ENCODE data around the gene BRINP1. TPM values are rescaled to one million over a fixed set of nuclear protein-coding genes. Genes with fewer than 3 reads are reported as not detected.

Gene BRINP1
- total RNA-seq, 1 donor from 2014 or later = 0.07 TPM

DNA sequence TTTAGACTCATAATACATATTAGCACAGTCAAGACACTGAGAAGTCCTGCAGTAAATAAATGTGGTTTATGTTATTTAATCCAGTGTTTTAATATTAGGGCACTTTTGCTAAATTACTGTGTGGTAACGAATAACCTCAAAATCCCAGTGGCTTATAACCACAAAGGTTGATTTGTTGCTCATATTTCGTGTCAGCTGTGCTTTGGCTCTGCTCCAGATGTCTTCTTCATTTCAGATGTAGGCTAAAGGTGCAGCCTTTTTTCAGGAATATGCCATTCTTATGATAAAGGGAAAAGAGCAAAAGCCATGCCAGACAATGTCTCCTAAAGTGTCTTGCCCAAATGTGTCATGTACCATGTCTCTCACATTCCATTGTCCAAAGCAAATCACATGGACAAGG lies 144.8 kb downstream of the BRINP1 start:
- Mint-ChIP-seq H3K4me3 (ENCODE audit: unreplicated experiment) (no peak overlapping the region), H3K27me3 (ENCODE audit: low read depth) (no peaks in the 10 kb centered on the region), H3K36me3 (ENCODE audit: low read depth) (no peaks in the 10 kb centered on the region), H3K9me3 (ENCODE audit: low read depth) (peaks cover 4% of the 10 kb centered on the region), H3K4me1 (ENCODE audit: low read depth) (no peaks in the 10 kb centered on the region), H3K27ac (ENCODE audit: unreplicated experiment) (no peak overlapping the region)
- TF ChIP-seq, protein P1, sequence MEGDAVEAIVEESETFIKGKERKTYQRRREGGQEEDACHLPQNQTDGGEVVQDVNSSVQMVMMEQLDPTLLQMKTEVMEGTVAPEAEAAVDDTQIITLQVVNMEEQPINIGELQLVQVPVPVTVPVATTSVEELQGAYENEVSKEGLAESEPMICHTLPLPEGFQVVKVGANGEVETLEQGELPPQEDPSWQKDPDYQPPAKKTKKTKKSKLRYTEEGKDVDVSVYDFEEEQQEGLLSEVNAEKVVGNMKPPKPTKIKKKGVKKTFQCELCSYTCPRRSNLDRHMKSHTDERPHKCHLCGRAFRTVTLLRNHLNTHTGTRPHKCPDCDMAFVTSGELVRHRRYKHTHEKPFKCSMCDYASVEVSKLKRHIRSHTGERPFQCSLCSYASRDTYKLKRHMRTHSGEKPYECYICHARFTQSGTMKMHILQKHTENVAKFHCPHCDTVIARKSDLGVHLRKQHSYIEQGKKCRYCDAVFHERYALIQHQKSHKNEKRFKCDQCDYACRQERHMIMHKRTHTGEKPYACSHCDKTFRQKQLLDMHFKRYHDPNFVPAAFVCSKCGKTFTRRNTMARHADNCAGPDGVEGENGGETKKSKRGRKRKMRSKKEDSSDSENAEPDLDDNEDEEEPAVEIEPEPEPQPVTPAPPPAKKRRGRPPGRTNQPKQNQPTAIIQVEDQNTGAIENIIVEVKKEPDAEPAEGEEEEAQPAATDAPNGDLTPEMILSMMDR (IDR thresholded peaks at IDR 0.05) = no peak
- DNase-seq (ENCODE audit: low spot score) = no peak

DNA sequence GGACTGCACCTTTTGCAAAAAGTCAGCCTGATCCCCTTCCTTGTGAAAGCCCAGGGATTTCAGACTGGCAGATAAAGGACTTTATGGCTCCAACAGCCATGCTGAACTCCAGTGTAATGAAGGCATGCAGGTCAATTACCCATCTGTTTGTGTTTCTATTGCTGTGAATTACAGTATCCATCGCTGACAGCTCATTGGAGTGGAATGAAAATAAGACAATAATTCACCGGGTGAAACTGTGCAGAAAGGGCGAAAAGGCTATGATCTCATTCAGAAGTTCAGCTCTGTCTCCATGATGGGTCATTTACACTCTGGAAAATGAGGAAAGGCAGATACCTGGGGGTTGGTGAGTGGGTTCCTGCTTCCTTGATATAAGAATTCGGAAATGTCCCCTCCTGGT lies 148.0 kb downstream of the BRINP1 start:
- Mint-ChIP-seq H3K27ac (ENCODE audit: unreplicated experiment) (no peak overlapping the region), H3K4me3 (ENCODE audit: unreplicated experiment) (no peak overlapping the region), H3K4me1 (ENCODE audit: low read depth) (no peaks in the 10 kb centered on the region), H3K9me3 (ENCODE audit: low read depth) (peaks cover 6% of the 10 kb centered on the region), H3K27me3 (ENCODE audit: low read depth) (no peaks in the 10 kb centered on the region), H3K36me3 (ENCODE audit: low read depth) (no peaks in the 10 kb centered on the region)
- DNase-seq (ENCODE audit: low spot score) = no peak
- TF ChIP-seq, protein P1 (IDR thresholded peaks at IDR 0.05) = no peak

DNA sequence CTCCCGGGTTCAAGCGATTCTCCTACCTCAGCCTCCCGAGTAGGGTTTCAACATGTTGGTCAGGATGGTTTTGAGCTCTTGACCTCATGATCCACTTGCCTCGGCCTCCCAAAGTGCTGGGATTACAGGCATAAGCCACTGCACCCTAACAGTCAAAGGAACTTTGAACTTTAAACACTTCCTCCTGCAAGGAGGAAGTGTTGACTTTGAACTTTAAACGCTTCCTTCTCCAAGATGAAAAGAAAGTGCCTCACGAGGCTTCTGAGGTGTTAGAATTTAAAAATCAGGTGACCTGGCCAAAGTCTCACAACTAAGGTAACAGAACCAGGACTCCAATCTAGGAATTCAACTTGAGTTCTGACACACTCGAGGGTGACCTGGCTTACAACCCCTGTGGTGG lies 150.9 kb downstream of the BRINP1 start:
- no peaks in the 10 kb centered on the region for H3K36me3 Mint-ChIP-seq (ENCODE audit: low read depth)
- peaks cover 6% of the 10 kb centered on the region for H3K9me3 Mint-ChIP-seq (ENCODE audit: low read depth)
- no peaks in the 10 kb centered on the region for H3K4me1 Mint-ChIP-seq (ENCODE audit: low read depth)
- TF ChIP-seq, protein P1 (IDR thresholded peaks at IDR 0.05) = no peak
- H3K4me3 Mint-ChIP-seq (ENCODE audit: unreplicated experiment) = no peak overlapping the region
- H3K27ac Mint-ChIP-seq (ENCODE audit: unreplicated experiment) = no peak overlapping the region
- DNase-seq (ENCODE audit: low spot score) = no peak
- no peaks in the 10 kb centered on the region for H3K27me3 Mint-ChIP-seq (ENCODE audit: low read depth)

DNA sequence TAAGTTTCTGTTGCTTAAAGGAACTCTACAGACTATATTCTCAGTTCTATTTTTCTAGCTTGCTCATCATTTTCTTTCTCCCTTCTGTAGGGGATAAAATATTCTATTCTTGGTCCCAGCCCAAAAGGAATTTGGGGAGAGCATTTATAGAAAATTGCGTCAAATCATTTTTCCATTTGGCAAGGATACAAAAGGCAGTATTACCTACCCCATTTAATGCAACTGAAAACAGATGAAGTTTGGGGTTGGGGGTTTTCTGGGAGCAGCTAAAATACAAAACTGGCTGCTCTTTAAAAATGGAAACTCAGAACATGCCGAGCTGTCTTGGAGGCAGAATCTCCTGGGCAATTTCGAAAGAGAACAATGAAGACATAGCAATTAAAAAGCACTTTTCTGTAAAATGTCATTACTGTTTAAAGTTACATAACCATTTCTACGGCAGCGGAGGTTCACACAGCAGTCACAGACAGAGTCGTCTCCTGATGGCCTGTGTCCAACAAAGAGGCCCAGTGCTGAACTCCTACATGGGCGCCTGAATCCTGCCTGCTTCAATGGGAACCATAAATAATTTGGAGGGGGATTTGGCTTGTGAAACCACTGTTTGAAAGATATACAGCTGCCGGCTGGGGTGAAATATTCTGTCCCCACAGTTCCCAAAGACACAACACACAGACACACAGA lies 152.4 kb downstream of the BRINP1 start:
- TF ChIP-seq, protein P1 (IDR thresholded peaks at IDR 0.05) = no peak
- Mint-ChIP-seq H3K4me3 (ENCODE audit: unreplicated experiment) (no peak overlapping the region), H3K27me3 (ENCODE audit: low read depth) (no peaks in the 10 kb centered on the region), H3K4me1 (ENCODE audit: low read depth) (no peaks in the 10 kb centered on the region), H3K27ac (ENCODE audit: unreplicated experiment) (no peak overlapping the region), H3K9me3 (ENCODE audit: low read depth) (peaks cover 7% of the 10 kb centered on the region), H3K36me3 (ENCODE audit: low read depth) (no peaks in the 10 kb centered on the region)
- no peak for DNase-seq (ENCODE audit: low spot score)

DNA sequence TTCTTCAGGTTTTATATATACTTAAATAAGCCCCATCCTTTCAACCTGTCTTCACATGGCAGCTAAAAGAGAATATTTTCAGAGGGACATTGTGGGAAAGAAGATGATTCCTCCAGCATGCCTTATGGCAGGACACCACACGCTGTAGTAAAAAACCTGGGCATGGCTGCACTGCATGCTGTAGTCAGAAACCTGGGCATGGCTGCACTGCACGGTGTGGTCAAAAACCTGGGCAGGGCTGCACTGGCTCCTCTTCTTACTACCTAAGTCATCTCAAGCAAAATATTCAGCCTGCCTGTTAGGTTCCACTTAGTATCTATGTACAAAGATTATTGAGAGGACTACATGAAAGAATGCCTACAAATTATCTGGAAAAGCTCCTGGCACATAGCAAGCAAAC lies 153.6 kb downstream of the BRINP1 start:
- Mint-ChIP-seq H3K27ac (ENCODE audit: unreplicated experiment) (no peak overlapping the region), H3K27me3 (ENCODE audit: low read depth) (no peaks in the 10 kb centered on the region), H3K4me3 (ENCODE audit: unreplicated experiment) (no peak overlapping the region), H3K4me1 (ENCODE audit: low read depth) (no peaks in the 10 kb centered on the region), H3K36me3 (ENCODE audit: low read depth) (no peaks in the 10 kb centered on the region), H3K9me3 (ENCODE audit: low read depth) (peaks cover 7% of the 10 kb centered on the region)
- no peak for DNase-seq (ENCODE audit: low spot score)
- TF ChIP-seq, protein P1 (IDR thresholded peaks at IDR 0.05) = no peak
